ENCODE measurements around the gene HS6ST3. TPM values are rescaled to one million over a fixed set of nuclear protein-coding genes. Genes with fewer than 3 reads are reported as not detected.

The HS6ST3 gene
- total and polyA plus RNA-seq, 2 of the 13 experiments (the other 11 are each of a cell fraction or from before 2014, with no cell fraction given), result not detected

- TF ChIP-seq ZBTB44 (CRISPR knock-in tag; IDR thresholded peaks at IDR 0.05) (no peak), NFYC (CRISPR knock-in tag; IDR thresholded peaks at IDR 0.05) (no peak), ZNF263 (CRISPR knock-in tag; IDR thresholded peaks at IDR 0.05) (no peak), PBX3 (CRISPR knock-in tag; IDR thresholded peaks at IDR 0.05; ENCODE audit: borderline replicate concordance) (no peak), CAMTA2 (CRISPR knock-in tag; IDR thresholded peaks at IDR 0.05; ENCODE audit: borderline replicate concordance) (no peak)
- Histone ChIP-seq H3K9me3 (ENCODE audit: low read length) (no peaks in the 10 kb centered on the region), H3K79me2 (ENCODE audit: insufficient read depth, low read length) (no peaks in the 10 kb centered on the region), H2AFZ (ENCODE audit: low read length) (no peak overlapping the region), H3K4me1 (ENCODE audit: insufficient read depth, low read length) (no peaks in the 10 kb centered on the region), H4K20me1 (ENCODE audit: insufficient read depth, low read length) (no peaks in the 10 kb centered on the region), H3K4me3 (replicated peaks in 1 of 3; ENCODE audit: insufficient read depth in 1 of 3, low read depth in 2 of 3, low read length in 3 of 3) (no peak overlapping the region), H3K36me3 (replicated peaks in 1 of 2; ENCODE audit: control insufficient read depth in 1 of 2, insufficient read depth in 2 of 2, low read length in 2 of 2) (no peaks in the 10 kb centered on the region), H3K9ac (ENCODE audit: insufficient read depth, low read depth, low read length) (no peak overlapping the region), H3K27ac (ENCODE audit: extremely low read length, insufficient read depth, low read length) (no peak overlapping the region), H3K27me3 (ENCODE audit: control insufficient read depth in 1 of 2, insufficient read depth in 2 of 2, low read length in 2 of 2) (no peaks in the 10 kb centered on the region; a peak in 1 of 5 replicates), H3K4me2 (ENCODE audit: low read depth, low read length) (no peak overlapping the region)
- WGBS (ENCODE audit: low lambda C conversion rate), result 0% methylated on average over 5 of the region's 5 CpGs
- FAIRE-seq (no peak), ATAC-seq (no peak), DNase-seq (ENCODE audit: low spot score) (no peak)
- POLR2A ChIA-PET, result no interaction called here
- in situ Hi-C loops (cut with HindIII; ENCODE audit: extremely low pct_ligation_motif_present, low pct_unique_long_range_greater_than_20kb) (no loop called here), intact Hi-C loops (cut with micrococcal nuclease; ENCODE audit: unreplicated experiment) (no loop called here)
- BruUV-seq (replicated peaks), result no TSS peak
- CTCF ChIA-PET (ENCODE audit: low intra/inter-chr PET ratio, low total read pairs), result no interaction called here
These were observed 654.7 kb downstream of the HS6ST3 start for GRCh38 chr13:96744367-96745331.
